GM12873 (cell line): ENCODE measurements around the gene LRRC55.

Experiments
- CTCF ChIP-seq: IDR thresholded peaks from 2 replicates; pipeline ENCODE4 v1.5.1; 2012; ENCODE audit warnings: low read depth, mild to moderate bottlenecking, moderate library complexity, low read length, control low read depth; ENCODE audit not compliant: insufficient read depth; ENCODE audit errors: missing control alignments

LRRC55 gene

GRCh38 chr11:57144531-57145320, 37.0 kb upstream of the LRRC55 start:
- no peak for TF ChIP-seq CTCF

- TF ChIP-seq CTCF = no peak
These were observed 35.5 kb upstream of the LRRC55 start for GRCh38 chr11:57146301-57146700.

GRCh38 chr11:57148621-57149020, 33.1 kb upstream of the LRRC55 start:
- TF ChIP-seq CTCF = no peak

- no peak for TF ChIP-seq CTCF
These were observed 31.3 kb upstream of the LRRC55 start for GRCh38 chr11:57150454-57150917.

GRCh38 chr11:57152134-57152533, 29.6 kb upstream of the LRRC55 start:
- TF ChIP-seq CTCF = no peak

GRCh38 chr11:57153448-57153847, 28.3 kb upstream of the LRRC55 start:
- no peak for TF ChIP-seq CTCF

- no peak for TF ChIP-seq CTCF
These were observed 27.0 kb upstream of the LRRC55 start for GRCh38 chr11:57154739-57155138.
